ENCODE data around the gene STK16. TPM values are rescaled to one million over a fixed set of nuclear protein-coding genes. Genes with fewer than 3 reads are reported as not detected.

Gene STK16
- total and polyA plus RNA-seq, 2 of the 13 experiments (the other 11 are each of a cell fraction or from before 2014, with no cell fraction given) = 28.0 to 50.9 TPM

- 0 out of 2 replicates have a peak, but pooled peaks have one; percentile 33 for TF ChIP-seq ARID5B (CRISPR knock-in tag; IDR thresholded peaks at IDR 0.05)
- TF ChIP-seq HNF4G (IDR thresholded peaks at IDR 0.05; ENCODE audit: borderline replicate concordance, low read depth, low read length) = peak; percentile 50; the same call in 1 of the 2 replicates
- TF ChIP-seq HNF4G (CRISPR knock-in tag; IDR thresholded peaks at IDR 0.05; ENCODE audit: borderline replicate concordance, low read depth) = no peak
- TF ChIP-seq ZBTB38 (CRISPR knock-in tag; IDR thresholded peaks at IDR 0.05) = peak; percentile 52; the same call in 1 of the 2 replicates
- TF ChIP-seq ZBTB7B (CRISPR knock-in tag; IDR thresholded peaks at IDR 0.05) = peak; percentile 59; the same call in 1 of the 2 replicates
- TF ChIP-seq TEAD3 (CRISPR knock-in tag; optimal IDR thresholded peaks at IDR 0.05; ENCODE audit: borderline replicate concordance) = peak; percentile 79
- TF ChIP-seq MAX (IDR thresholded peaks at IDR 0.05) = peak; percentile 5; the same call in 1 of the 2 replicates
- TF ChIP-seq ZNF644 (CRISPR knock-in tag; IDR thresholded peaks at IDR 0.05; ENCODE audit: low read depth) = peak; percentile 65; the same call in 1 of the 2 replicates
- peak; percentile 31; the same call in 1 of the 2 replicates for TF ChIP-seq GATAD2A (CRISPR knock-in tag; IDR thresholded peaks at IDR 0.05)
- TF ChIP-seq NFYB (CRISPR knock-in tag; IDR thresholded peaks at IDR 0.05) = 0 out of 2 replicates have a peak, but pooled peaks have one; percentile 5
- TF ChIP-seq IRF9 (CRISPR knock-in tag; IDR thresholded peaks at IDR 0.05; ENCODE audit: borderline replicate concordance) = peak; percentile 67; the same call in 1 of the 2 replicates
- no peak for TF ChIP-seq KIAA2018 (CRISPR knock-in tag; IDR thresholded peaks at IDR 0.05; ENCODE audit: borderline replicate concordance)
- peak; percentile 79 for TF ChIP-seq HNF4A (CRISPR knock-in tag; IDR thresholded peaks at IDR 0.05)
- peak; percentile 68; the same call in 1 of the 2 replicates for TF ChIP-seq ZNF383 (CRISPR knock-in tag; IDR thresholded peaks at IDR 0.05; ENCODE audit: borderline replicate concordance)
- TF ChIP-seq XRCC5 (optimal IDR thresholded peaks at IDR 0.05; ENCODE audit: low read length) = peak; percentile 88
- TF ChIP-seq SP5 (CRISPR knock-in tag; IDR thresholded peaks at IDR 0.05; ENCODE audit: borderline replicate concordance, low read depth) = peak; percentile 17; the same call in 1 of the 2 replicates
- TF ChIP-seq YEATS4 (CRISPR knock-in tag; IDR thresholded peaks at IDR 0.05; ENCODE audit: borderline replicate concordance) = 0 out of 2 replicates have a peak, but pooled peaks have one; percentile 24
Observed at GRCh38 chr2:219270055-219270372, 24.7 kb downstream of the STK16 start (continued).
